Smooth muscle cell (in vitro differentiated cells): Measurements from ENCODE around the gene FGD2. TPM values are rescaled to one million over a fixed set of nuclear protein-coding genes. Genes with fewer than 3 reads are reported as not detected.
A peak's percentile ranks its signal among the peaks of the same experiment; 100 is the strongest.

Experiments used
- DNase-seq: peaks from one replicate; lab custom pipeline; 2025; ENCODE audit not compliant: unreplicated experiment; lab: John Stamatoyannopoulos, UW
- H2AFZ ChIP-seq: fragments of 200-600 bp; sonication (generic); 2 replicates; pipeline ENCODE4 v1.6.0; 2016; ENCODE audit warnings: antibody characterized with exemption, low read depth, mild to moderate bottlenecking
- H3F3A ChIP-seq: fragments of 200-600 bp; sonication (generic); 2 replicates; pipeline ENCODE4 v1.6.0; 2017; ENCODE audit warnings: antibody characterized with exemption, low read depth
- H3K27ac ChIP-seq: fragments of 200-600 bp; sonication (generic); 2 replicates; pipeline ENCODE4 v1.5.1; 2016; ENCODE audit warnings: low read depth, mild to moderate bottlenecking
- H3K27me3 ChIP-seq: fragments of 200-600 bp; sonication (generic); 2 replicates; pipeline ENCODE4 v1.6.1; 2016; ENCODE audit warnings: low read depth, mild to moderate bottlenecking
- H3K36me3 ChIP-seq: fragments of 200-600 bp; sonication (generic); 2 replicates; pipeline ENCODE4 v1.5.1; 2016; ENCODE audit warnings: low read depth
- H3K4me1 ChIP-seq: fragments of 200-600 bp; sonication (generic); 2 replicates; pipeline ENCODE4 v1.5.1; 2016; ENCODE audit warnings: low read depth
- H3K4me2 ChIP-seq: fragments of 200-600 bp; sonication (generic); 2 replicates; pipeline ENCODE4 v1.6.0; 2016; ENCODE audit warnings: mild to moderate bottlenecking
- H3K4me3 ChIP-seq: fragments of 200-600 bp; sonication (generic); 2 replicates; pipeline ENCODE4 v1.5.1; 2016; ENCODE audit warnings: mild to moderate bottlenecking
- H3K79me2 ChIP-seq: fragments of 200-600 bp; sonication (generic); 2 replicates; pipeline ENCODE4 v1.6.0; 2016; ENCODE audit warnings: low read depth, mild to moderate bottlenecking
- H3K9ac ChIP-seq: fragments of 200-600 bp; sonication (generic); 2 replicates; pipeline ENCODE4 v1.6.0; 2016; ENCODE audit warnings: low read depth
- H3K9me3 ChIP-seq: fragments of 200-600 bp; sonication (generic); replicated peaks from 2 replicates; pipeline ENCODE4 v1.5.1; 2016; ENCODE audit warnings: low read depth
- H4K20me1 ChIP-seq: fragments of 200-600 bp; sonication (generic); 2 replicates; pipeline ENCODE4 v1.6.0; 2016; ENCODE audit warnings: low read depth
- CTCF ChIP-seq: fragments of 200-600 bp; sonication (generic); IDR thresholded peaks from 2 replicates; pipeline ENCODE4 v1.5.1; 2017; ENCODE audit warnings: borderline replicate concordance, mild to moderate bottlenecking, antibody characterized with exemption; ENCODE audit not compliant: insufficient read depth, poor library complexity, severe bottlenecking
- WGBS: methylation state at CpG from one replicate; pipeline ENCODE4 v1.1.7; 2016; ENCODE audit warnings: low lambda C conversion rate; 5-methylcytosine and 5-hydroxymethylcytosine counted together
- polyA plus RNA-seq: library from polyadenylated mRNA; unstranded; fragments of >200 nt; fragmentation: Nextera tagmentation; extraction: Ambion mirVana; gene quantifications from 2 replicates; pipeline ENCODE4 v1.2.1, GENCODE V29; 2016
- total RNA-seq: library from RNA; depleted of rRNA; stranded (reverse); fragments of >200 nt; gene quantifications from 2 replicates; pipeline ENCODE4 v1.2.3, GENCODE V29; 2014

The FGD2 gene
- total and polyA plus RNA-seq, 2 experiments from 2014 or later = not detected

GRCh38 chr6:37033819-37034795, 28.7 kb downstream of the FGD2 start:
- no peak for DNase-seq
- no peak overlapping the region for H3K4me3 ChIP-seq

GRCh38 chr6:37036146-37036545, 30.7 kb downstream of the FGD2 start:
- Histone ChIP-seq H3K4me1 (no peaks in the 10 kb centered on the region), H3F3A (no peaks in the 10 kb centered on the region)
- no peak for DNase-seq

More at GRCh38 chr6:37033819-37034795, 28.7 kb downstream of the FGD2 start:
- Histone ChIP-seq H3K79me2 (no peaks in the 10 kb centered on the region), H3K9me3 (no peaks in the 10 kb centered on the region), H3F3A (no peaks in the 10 kb centered on the region), H3K27me3 (no peaks in the 10 kb centered on the region), H3K4me1 (no peaks in the 10 kb centered on the region), H4K20me1 (no peaks in the 10 kb centered on the region), H3K36me3 (no peaks in the 10 kb centered on the region), H2AFZ (no peak overlapping the region), H3K9ac (no peak overlapping the region), H3K27ac (no peak overlapping the region), H3K4me2 (no peak overlapping the region)
- no peak for TF ChIP-seq CTCF
- 87% methylated on average over 8 of the region's 8 CpGs for WGBS

GRCh38 chr6:37038292-37039198, 33.1 kb downstream of the FGD2 start:
- H3K79me2 ChIP-seq = no peaks in the 10 kb centered on the region
- no peaks in the 10 kb centered on the region for H3F3A ChIP-seq
- WGBS = 86% methylated on average over 13 of the region's 13 CpGs
- no peak overlapping the region for H3K9ac ChIP-seq
- DNase-seq = no peak
- no peaks in the 10 kb centered on the region for H4K20me1 ChIP-seq
- H3K4me3 ChIP-seq = no peak overlapping the region
- no peaks in the 10 kb centered on the region for H3K36me3 ChIP-seq
- H3K4me2 ChIP-seq = no peak overlapping the region
- no peaks in the 10 kb centered on the region for H3K4me1 ChIP-seq
- H3K27me3 ChIP-seq = no peaks in the 10 kb centered on the region
- H3K27ac ChIP-seq = no peak overlapping the region
- peak overlapping the region; percentile 0 for H2AFZ ChIP-seq
- H3K9me3 ChIP-seq = no peaks in the 10 kb centered on the region
- TF ChIP-seq CTCF = no peak

More at GRCh38 chr6:37036146-37036545, 30.7 kb downstream of the FGD2 start:
- H3K36me3 ChIP-seq = no peaks in the 10 kb centered on the region
- H3K4me2 ChIP-seq = no peak overlapping the region
- TF ChIP-seq CTCF = no peak
- no peaks in the 10 kb centered on the region for H3K79me2 ChIP-seq
- no peak overlapping the region for H3K4me3 ChIP-seq
- no peaks in the 10 kb centered on the region for H3K27me3 ChIP-seq
- H4K20me1 ChIP-seq = no peaks in the 10 kb centered on the region
- H3K9me3 ChIP-seq = no peaks in the 10 kb centered on the region
- WGBS = 77% methylated on average over 12 of the region's 12 CpGs
- H2AFZ ChIP-seq = no peak overlapping the region
- no peak overlapping the region for H3K9ac ChIP-seq
- H3K27ac ChIP-seq = no peak overlapping the region
